ENCODE results near the gene CCNY.
"Not testable (repeated sequence)": the region's sequence is repeated elsewhere in the genome, so short reads cannot be mapped to it uniquely, and the experiment has no call there.

Gene CCNY

DNA sequence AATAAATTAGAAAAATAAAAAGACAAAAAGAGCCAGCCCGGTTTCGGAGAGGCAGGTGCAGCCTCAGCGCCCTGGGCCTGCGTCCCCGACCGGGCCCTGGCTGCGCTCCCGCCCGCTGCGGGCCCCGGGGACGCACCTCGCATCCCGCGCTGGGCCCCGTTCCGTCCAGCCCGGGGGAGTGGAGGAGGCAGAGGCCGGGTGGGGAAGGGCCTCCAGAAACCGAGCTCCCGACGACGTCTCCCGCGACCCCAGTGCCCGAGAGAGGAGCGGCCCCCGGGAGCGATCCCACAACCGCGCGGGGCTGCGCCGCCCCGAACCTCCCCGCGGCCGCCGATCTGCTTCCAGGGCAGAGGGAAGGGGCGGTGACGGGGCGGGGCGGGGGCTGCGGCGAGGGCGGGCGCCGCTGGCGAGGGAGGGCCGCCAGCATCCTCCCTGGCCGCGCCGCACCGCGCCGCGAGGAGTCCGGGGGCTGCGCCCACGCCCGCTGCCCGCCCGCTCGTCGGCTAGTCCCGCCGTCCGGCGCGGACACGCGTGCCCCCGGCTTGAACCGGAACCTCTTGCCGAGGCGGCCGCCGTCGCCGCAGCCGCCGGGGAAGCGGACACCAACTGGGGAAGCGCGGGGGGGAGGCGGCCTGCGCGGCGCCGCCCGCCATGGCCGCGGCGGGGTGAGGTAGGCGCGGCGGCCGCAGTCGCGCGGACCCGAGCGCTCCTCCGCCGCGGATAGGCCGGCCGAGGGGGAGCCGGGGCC is at the start of gene CCNY:
Gene CCNY, plus strand, starts transcription at position 426 of the 748 bp plus-strand sequence. CDS start 545 bp downstream, outside the sequence.
- 0 out of 2 replicates have a peak, but pooled peaks cover 3% of the 10 kb centered on the region for H3K36me3 ChIP-seq (ENCODE audit: insufficient read depth, low read length)
- H2AFZ ChIP-seq (ENCODE audit: low read length, unreplicated experiment) = peak within 1 kb of the TSS; percentile 89
- H3K27ac ChIP-seq (ENCODE audit: low read depth, low read length) = peak within 1 kb of the TSS; percentile 26; the same call in 1 of the 2 replicates
- H3K4me1 ChIP-seq (ENCODE audit: control insufficient read depth, insufficient read depth, low read length, unreplicated experiment) = peaks cover 50% of the 10 kb centered on the region
- H3K27me3 ChIP-seq (ENCODE audit: insufficient read depth, low read length) = no peaks in the 10 kb centered on the region
- H3K4me3 ChIP-seq (ENCODE audit: low read depth, low read length) = peak within 1 kb of the TSS; percentile 95
- H3K79me2 ChIP-seq (ENCODE audit: control insufficient read depth, insufficient read depth, low read length, unreplicated experiment) = peaks cover 89% of the 10 kb centered on the region

DNA sequence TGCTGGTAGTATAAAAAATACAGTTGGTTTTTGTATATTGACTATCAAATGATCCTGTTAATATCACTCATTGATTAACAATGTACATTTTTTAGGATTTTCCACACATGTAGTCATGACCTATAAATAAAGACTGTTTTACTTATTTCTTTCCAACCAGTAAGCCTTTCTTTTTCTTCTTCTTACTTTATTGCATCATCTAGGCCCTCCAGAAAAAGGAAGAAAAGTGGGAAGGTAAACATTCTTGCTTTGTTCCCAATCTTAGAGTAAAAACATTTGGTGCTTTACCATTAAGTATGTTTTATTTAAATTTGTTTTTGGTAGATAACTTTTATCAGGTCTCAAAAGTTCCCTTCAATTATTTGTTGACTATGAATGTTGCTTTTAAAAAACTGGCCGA is 47.1 kb upstream of the CCNY start:
- Histone ChIP-seq H3K27ac (ENCODE audit: low read depth, low read length) (no peak overlapping the region), H3K36me3 (ENCODE audit: insufficient read depth, low read length) (no peaks in the 10 kb centered on the region), H3K4me1 (ENCODE audit: control insufficient read depth, insufficient read depth, low read length, unreplicated experiment) (no peaks in the 10 kb centered on the region), H3K27me3 (ENCODE audit: insufficient read depth, low read length) (no peaks in the 10 kb centered on the region), H3K4me3 (ENCODE audit: low read depth, low read length) (no peak overlapping the region), H3K79me2 (ENCODE audit: control insufficient read depth, insufficient read depth, low read length, unreplicated experiment) (no peaks in the 10 kb centered on the region), H2AFZ (ENCODE audit: low read length, unreplicated experiment) (no peak overlapping the region)

DNA sequence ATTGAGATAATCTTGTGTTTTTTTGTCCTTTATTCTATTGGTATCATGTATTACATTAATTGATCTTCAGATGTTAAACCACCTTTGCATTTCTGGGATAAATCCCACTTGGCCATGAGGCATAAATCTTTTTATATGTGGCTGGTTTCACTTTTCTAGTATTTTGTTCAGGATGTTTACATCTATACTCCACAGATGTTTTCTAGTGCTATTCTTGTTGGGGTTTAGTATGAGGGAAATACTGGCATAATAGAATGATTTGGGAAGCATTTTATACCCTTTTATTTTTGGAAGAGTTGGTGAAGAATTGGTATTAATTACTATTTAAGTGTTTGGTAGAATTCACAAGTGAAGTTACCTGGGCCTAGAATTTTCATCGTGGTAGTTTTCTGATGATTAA is 41.8 kb upstream of the CCNY start:
- no peaks in the 10 kb centered on the region for H3K36me3 ChIP-seq (ENCODE audit: insufficient read depth, low read length)
- peaks cover 6% of the 10 kb centered on the region for H3K4me1 ChIP-seq (ENCODE audit: control insufficient read depth, insufficient read depth, low read length, unreplicated experiment)
- H3K27ac ChIP-seq (ENCODE audit: low read depth, low read length) = no peak overlapping the region
- no peak overlapping the region for H2AFZ ChIP-seq (ENCODE audit: low read length, unreplicated experiment)
- no peaks in the 10 kb centered on the region for H3K79me2 ChIP-seq (ENCODE audit: control insufficient read depth, insufficient read depth, low read length, unreplicated experiment)
- H3K4me3 ChIP-seq (ENCODE audit: low read depth, low read length) = no peak overlapping the region
- H3K27me3 ChIP-seq (ENCODE audit: insufficient read depth, low read length) = no peaks in the 10 kb centered on the region

DNA sequence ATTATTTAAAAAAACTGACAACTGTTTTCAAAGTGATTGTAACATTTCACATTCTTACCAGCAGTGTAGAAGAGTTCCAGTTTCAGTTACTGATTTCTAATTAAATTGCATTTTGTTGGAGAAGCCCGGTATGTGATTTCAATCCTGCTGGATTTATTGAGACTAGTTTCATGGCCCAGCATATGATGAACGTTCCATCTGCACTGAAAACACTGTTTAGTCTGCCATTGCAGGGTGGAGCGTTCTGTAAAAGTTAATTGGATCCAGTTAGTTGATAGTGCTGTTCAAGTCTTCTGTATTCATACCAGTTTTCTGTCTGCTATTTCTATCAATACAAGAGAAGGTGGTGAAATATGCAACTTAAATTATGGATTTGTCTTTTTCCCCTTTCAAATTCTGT is 37.3 kb upstream of the CCNY start:
- Histone ChIP-seq H3K36me3 (ENCODE audit: insufficient read depth, low read length) (no peaks in the 10 kb centered on the region), H3K27ac (ENCODE audit: low read depth, low read length) (peak overlapping the region; percentile 73), H3K79me2 (ENCODE audit: control insufficient read depth, insufficient read depth, low read length, unreplicated experiment) (no peaks in the 10 kb centered on the region), H3K27me3 (ENCODE audit: insufficient read depth, low read length) (no peaks in the 10 kb centered on the region), H3K4me3 (ENCODE audit: low read depth, low read length) (no peak overlapping the region), H3K4me1 (ENCODE audit: control insufficient read depth, insufficient read depth, low read length, unreplicated experiment) (peaks cover 15% of the 10 kb centered on the region), H2AFZ (ENCODE audit: low read length, unreplicated experiment) (peak overlapping the region; percentile 9)

DNA sequence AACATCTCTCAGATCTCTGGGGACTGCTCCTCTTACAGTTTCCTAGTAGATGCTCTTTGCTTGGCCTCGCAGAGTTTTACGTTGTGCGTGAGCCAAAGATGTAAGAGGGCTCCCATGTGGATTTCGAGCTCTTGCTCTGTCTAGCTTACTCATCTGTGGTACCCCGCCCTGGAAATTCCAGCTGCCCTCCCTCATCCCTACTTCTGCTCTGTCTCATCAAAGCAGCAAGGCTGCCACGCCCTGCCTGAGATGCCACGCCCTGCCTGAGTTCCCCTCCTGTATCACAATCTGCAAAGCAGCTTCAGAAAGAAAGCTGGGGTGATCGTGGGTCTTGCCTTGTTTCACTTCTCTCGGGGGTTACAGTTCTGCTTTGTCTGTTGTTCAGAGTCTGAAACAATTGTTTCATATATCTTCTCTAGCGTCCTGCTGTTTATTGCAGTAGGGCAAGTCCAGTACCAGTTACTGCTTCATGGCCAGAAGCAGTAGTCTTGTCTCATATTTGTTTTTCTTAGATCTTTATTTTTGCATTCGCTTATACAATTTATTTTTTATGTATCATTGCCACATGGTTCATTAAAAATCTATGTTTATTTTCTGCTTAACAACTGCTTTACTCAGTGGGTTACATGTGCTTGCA is 36.1 kb upstream of the CCNY start:
- Histone ChIP-seq H3K27me3 (ENCODE audit: insufficient read depth, low read length) (no peaks in the 10 kb centered on the region), H2AFZ (ENCODE audit: low read length, unreplicated experiment) (peak overlapping the region; percentile 77), H3K4me3 (ENCODE audit: low read depth, low read length) (peak overlapping the region; percentile 36), H3K27ac (ENCODE audit: low read depth, low read length) (peak overlapping the region; percentile 73), H3K36me3 (ENCODE audit: insufficient read depth, low read length) (no peaks in the 10 kb centered on the region), H3K4me1 (ENCODE audit: control insufficient read depth, insufficient read depth, low read length, unreplicated experiment) (peaks cover 15% of the 10 kb centered on the region), H3K79me2 (ENCODE audit: control insufficient read depth, insufficient read depth, low read length, unreplicated experiment) (no peaks in the 10 kb centered on the region)

DNA sequence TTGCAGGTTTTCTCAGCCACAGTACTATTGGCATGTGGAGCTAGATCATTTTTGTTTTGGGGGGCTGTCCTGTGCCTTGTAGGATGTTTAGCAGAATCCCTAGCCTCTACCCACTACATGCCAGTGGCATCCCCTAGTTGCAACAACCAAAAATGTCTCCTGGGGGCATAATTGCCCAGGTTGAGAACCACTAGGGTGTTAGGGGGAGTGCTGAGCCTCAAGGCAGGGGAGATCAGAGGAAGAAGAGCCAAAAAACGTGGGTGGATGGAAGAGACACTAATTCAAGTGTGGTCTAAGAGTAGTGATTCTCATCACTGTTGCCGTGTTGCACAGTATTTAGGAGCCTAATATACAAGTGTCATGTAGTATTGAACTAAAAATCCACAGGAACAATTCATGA is 31.7 kb upstream of the CCNY start:
- H3K36me3 ChIP-seq (ENCODE audit: insufficient read depth, low read length) = no peaks in the 10 kb centered on the region
- H2AFZ ChIP-seq (ENCODE audit: low read length, unreplicated experiment) = no peak overlapping the region
- H3K4me3 ChIP-seq (ENCODE audit: low read depth, low read length) = no peak overlapping the region
- H3K27ac ChIP-seq (ENCODE audit: low read depth, low read length) = no peak overlapping the region
- H3K27me3 ChIP-seq (ENCODE audit: insufficient read depth, low read length) = no peaks in the 10 kb centered on the region
- no peaks in the 10 kb centered on the region for H3K79me2 ChIP-seq (ENCODE audit: control insufficient read depth, insufficient read depth, low read length, unreplicated experiment)
- H3K4me1 ChIP-seq (ENCODE audit: control insufficient read depth, insufficient read depth, low read length, unreplicated experiment) = peaks cover 7% of the 10 kb centered on the region

DNA sequence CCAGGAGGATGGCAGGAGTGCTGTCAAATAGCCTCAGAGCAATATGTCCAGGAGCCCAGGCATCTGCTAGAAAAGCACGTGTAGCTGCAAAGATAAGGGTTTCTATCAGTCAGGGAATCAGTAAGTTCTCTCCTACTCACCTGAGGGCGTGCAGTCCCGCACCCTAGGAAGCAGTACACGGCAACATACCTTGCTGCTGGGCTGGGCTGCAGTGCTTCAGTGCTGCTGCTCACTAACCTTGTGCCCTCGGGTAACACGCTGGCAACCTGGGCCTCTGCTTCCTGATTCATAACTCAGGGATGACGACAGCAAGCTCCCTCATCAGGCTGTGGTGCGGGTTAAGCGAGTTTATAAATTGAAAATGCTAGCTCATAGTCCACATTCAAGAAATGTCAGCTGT is 29.5 kb upstream of the CCNY start:
- Histone ChIP-seq H3K27ac (ENCODE audit: low read depth, low read length) (no peak overlapping the region), H3K4me1 (ENCODE audit: control insufficient read depth, insufficient read depth, low read length, unreplicated experiment) (no peaks in the 10 kb centered on the region), H2AFZ (ENCODE audit: low read length, unreplicated experiment) (no peak overlapping the region), H3K79me2 (ENCODE audit: control insufficient read depth, insufficient read depth, low read length, unreplicated experiment) (no peaks in the 10 kb centered on the region), H3K27me3 (ENCODE audit: insufficient read depth, low read length) (no peaks in the 10 kb centered on the region), H3K4me3 (ENCODE audit: low read depth, low read length) (no peak overlapping the region), H3K36me3 (ENCODE audit: insufficient read depth, low read length) (no peaks in the 10 kb centered on the region)

DNA sequence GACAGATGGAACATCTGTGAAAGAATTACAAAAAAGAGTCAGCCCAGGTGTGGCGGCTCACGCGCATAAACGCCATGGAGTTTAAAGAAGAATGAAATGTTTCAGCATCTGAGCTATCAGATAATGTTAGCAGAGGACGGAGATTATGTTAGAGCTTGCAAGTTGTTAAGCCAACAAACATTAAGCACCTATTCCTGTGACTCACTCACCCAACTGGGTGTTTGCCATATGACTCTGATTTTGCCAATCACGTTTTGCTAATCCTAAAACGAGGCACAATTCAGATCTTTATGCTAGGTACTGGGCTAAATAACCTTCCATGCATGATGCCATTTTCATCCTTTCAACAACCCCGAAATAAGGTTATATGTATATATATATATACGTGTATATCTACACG is 29.0 kb upstream of the CCNY start:
- Histone ChIP-seq H3K4me3 (ENCODE audit: low read depth, low read length) (no peak overlapping the region), H3K27me3 (ENCODE audit: insufficient read depth, low read length) (no peaks in the 10 kb centered on the region), H3K36me3 (ENCODE audit: insufficient read depth, low read length) (no peaks in the 10 kb centered on the region), H3K4me1 (ENCODE audit: control insufficient read depth, insufficient read depth, low read length, unreplicated experiment) (no peaks in the 10 kb centered on the region), H2AFZ (ENCODE audit: low read length, unreplicated experiment) (no peak overlapping the region), H3K27ac (ENCODE audit: low read depth, low read length) (no peak overlapping the region), H3K79me2 (ENCODE audit: control insufficient read depth, insufficient read depth, low read length, unreplicated experiment) (no peaks in the 10 kb centered on the region)

DNA sequence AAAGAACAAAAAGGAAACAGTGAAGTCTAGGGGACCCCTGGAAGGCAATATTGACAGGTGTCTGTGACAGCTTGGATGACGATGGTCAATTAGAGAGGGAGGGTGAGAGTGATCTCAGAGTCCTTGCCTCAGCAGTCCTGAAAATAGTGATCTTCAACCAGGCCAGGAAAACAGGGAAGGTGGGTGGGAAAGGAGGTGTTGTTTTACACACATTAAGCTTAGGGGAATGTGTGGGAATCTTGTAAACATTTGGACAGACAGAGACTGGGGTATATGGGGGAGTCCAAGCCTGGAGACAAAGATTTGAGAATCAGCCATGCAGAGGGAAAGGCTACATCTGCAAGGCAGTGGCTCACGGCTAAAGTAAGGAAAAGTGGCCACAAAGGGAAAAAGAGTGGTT is 27.5 kb upstream of the CCNY start:
- H3K36me3 ChIP-seq (ENCODE audit: insufficient read depth, low read length) = no peaks in the 10 kb centered on the region
- H3K4me1 ChIP-seq (ENCODE audit: control insufficient read depth, insufficient read depth, low read length, unreplicated experiment) = no peaks in the 10 kb centered on the region
- no peak overlapping the region for H3K4me3 ChIP-seq (ENCODE audit: low read depth, low read length)
- no peak overlapping the region for H2AFZ ChIP-seq (ENCODE audit: low read length, unreplicated experiment)
- no peaks in the 10 kb centered on the region for H3K27me3 ChIP-seq (ENCODE audit: insufficient read depth, low read length)
- H3K79me2 ChIP-seq (ENCODE audit: control insufficient read depth, insufficient read depth, low read length, unreplicated experiment) = no peaks in the 10 kb centered on the region
- no peak overlapping the region for H3K27ac ChIP-seq (ENCODE audit: low read depth, low read length)

DNA sequence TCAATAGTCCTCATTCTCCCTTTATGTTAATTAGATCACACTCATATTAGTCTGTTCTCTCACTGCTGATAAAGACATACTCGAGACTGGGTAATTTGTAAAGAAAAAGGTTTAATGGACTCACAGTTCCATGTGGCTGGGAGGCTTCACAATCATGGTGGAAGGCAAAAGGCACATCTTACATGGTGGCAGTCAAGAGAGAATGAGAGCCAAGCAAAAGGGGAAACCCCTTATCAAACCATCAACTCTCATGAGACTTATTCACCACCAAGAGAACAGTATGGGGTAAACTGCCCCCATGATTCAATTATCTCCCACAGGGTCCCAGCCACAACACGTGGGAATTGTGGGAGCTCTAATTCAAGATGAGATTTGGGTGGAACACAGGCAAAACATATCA is 22.2 kb upstream of the CCNY start:
- H2AFZ ChIP-seq (ENCODE audit: low read length, unreplicated experiment); H3K27me3 ChIP-seq (ENCODE audit: insufficient read depth, low read length); H3K4me3 ChIP-seq (ENCODE audit: low read depth, low read length); H3K79me2 ChIP-seq (ENCODE audit: control insufficient read depth, insufficient read depth, low read length, unreplicated experiment); H3K27ac ChIP-seq (ENCODE audit: low read depth, low read length); H3K4me1 ChIP-seq (ENCODE audit: control insufficient read depth, insufficient read depth, low read length, unreplicated experiment): not testable (repeated sequence)
- peaks cover 21% of the 10 kb centered on the region for H3K36me3 ChIP-seq (ENCODE audit: insufficient read depth, low read length)

DNA sequence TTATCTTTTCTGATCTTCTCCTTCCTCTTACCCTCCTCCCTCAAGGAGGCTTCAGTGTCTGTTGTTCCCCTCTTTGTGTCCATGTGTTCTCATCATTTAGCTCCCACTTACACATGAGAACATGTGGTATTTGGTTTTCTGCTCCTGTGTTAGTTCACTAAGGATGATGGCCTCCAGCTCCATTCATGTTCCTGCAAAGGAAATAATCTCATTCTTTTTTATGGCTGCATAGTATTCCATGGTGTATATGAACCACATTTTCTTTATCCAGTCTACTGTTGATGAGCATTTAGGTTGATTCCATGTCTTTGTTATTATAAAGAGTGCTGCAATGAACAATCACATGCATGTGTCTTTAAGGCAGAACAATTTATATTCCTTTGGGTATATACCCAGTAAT is 21.1 kb upstream of the CCNY start:
- not testable (repeated sequence) for H3K27me3 ChIP-seq (ENCODE audit: insufficient read depth, low read length); H3K79me2 ChIP-seq (ENCODE audit: control insufficient read depth, insufficient read depth, low read length, unreplicated experiment); H2AFZ ChIP-seq (ENCODE audit: low read length, unreplicated experiment); H3K27ac ChIP-seq (ENCODE audit: low read depth, low read length); H3K4me1 ChIP-seq (ENCODE audit: control insufficient read depth, insufficient read depth, low read length, unreplicated experiment); H3K4me3 ChIP-seq (ENCODE audit: low read depth, low read length)
- peaks cover 21% of the 10 kb centered on the region for H3K36me3 ChIP-seq (ENCODE audit: insufficient read depth, low read length)

Data from ACC112 (cell line).